ENCODE results near the gene MLPH.

- TF ChIP-seq CTCF (conservative IDR thresholded peaks at IDR 0.05 in 1 of 2, IDR thresholded peaks at IDR 0.05 in 1 of 2; ENCODE audit: extremely low read depth in 1 of 2, insufficient read depth in 1 of 2, low read depth in 1 of 2, low read length in 2 of 2) = no peak
- no peak for TF ChIP-seq EZH2 (IDR thresholded peaks at IDR 0.05; ENCODE audit: borderline replicate concordance, low read length)
Observed at GRCh38 chr2:237530472-237531433, 43.7 kb downstream of the MLPH start.

Data from mammary epithelial cell (primary cell).